PFSK-1 (cell line): Measurements from ENCODE around the gene CELSR1.

ENCODE experiments used
- FOXP2 ChIP-seq: optimal IDR thresholded peaks from 2 replicates; pipeline ENCODE3; 2011; ENCODE audit warnings: borderline replicate concordance, control low read depth, inconsistent platforms; ENCODE audit not compliant: insufficient read depth; ENCODE audit errors: extremely low read length, extremely low read depth
- POLR2AphosphoS5 ChIP-seq: IDR thresholded peaks from 2 replicates; pipeline ENCODE4 v1.6.1; 2012; ENCODE audit warnings: low read depth, mild to moderate bottlenecking, control low read depth, low read length, moderate library complexity
- SIN3A ChIP-seq: IDR thresholded peaks from 2 replicates; pipeline ENCODE4 v1.6.1; 2012; ENCODE audit warnings: mild to moderate bottlenecking, low read length, moderate library complexity, borderline replicate concordance; ENCODE audit not compliant: insufficient read depth
- TAF1 ChIP-seq: IDR thresholded peaks from 2 replicates; pipeline ENCODE4 v1.6.1; 2012; ENCODE audit warnings: low read length, control low read depth, borderline replicate concordance; ENCODE audit not compliant: insufficient read depth
- TF ChIP-seq, protein P1 (sequence below), 2 experiments: IDR thresholded peaks; 2 replicates each; pipeline versions ENCODE4 v1.6.1 to v1.8.0; 2011 to 2012; ENCODE audit warnings: low read depth in 2 of 2, low read length in 2 of 2, control low read depth in 1 of 2, inconsistent platforms in 1 of 2, mild to moderate bottlenecking in 1 of 2, moderate library complexity in 1 of 2; ENCODE audit not compliant: insufficient read depth in 1 of 2

CELSR1 gene

GRCh38 chr22:46563381-46564083 lies 26.1 kb upstream of the CELSR1 start:
- TF ChIP-seq FOXP2 (peak; percentile 77), SIN3A (no peak)

GRCh38 chr22:46561435-46561905 lies 24.1 kb upstream of the CELSR1 start:
- TF ChIP-seq, protein P1, sequence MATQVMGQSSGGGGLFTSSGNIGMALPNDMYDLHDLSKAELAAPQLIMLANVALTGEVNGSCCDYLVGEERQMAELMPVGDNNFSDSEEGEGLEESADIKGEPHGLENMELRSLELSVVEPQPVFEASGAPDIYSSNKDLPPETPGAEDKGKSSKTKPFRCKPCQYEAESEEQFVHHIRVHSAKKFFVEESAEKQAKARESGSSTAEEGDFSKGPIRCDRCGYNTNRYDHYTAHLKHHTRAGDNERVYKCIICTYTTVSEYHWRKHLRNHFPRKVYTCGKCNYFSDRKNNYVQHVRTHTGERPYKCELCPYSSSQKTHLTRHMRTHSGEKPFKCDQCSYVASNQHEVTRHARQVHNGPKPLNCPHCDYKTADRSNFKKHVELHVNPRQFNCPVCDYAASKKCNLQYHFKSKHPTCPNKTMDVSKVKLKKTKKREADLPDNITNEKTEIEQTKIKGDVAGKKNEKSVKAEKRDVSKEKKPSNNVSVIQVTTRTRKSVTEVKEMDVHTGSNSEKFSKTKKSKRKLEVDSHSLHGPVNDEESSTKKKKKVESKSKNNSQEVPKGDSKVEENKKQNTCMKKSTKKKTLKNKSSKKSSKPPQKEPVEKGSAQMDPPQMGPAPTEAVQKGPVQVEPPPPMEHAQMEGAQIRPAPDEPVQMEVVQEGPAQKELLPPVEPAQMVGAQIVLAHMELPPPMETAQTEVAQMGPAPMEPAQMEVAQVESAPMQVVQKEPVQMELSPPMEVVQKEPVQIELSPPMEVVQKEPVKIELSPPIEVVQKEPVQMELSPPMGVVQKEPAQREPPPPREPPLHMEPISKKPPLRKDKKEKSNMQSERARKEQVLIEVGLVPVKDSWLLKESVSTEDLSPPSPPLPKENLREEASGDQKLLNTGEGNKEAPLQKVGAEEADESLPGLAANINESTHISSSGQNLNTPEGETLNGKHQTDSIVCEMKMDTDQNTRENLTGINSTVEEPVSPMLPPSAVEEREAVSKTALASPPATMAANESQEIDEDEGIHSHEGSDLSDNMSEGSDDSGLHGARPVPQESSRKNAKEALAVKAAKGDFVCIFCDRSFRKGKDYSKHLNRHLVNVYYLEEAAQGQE (IDR thresholded peaks at IDR 0.05; ENCODE audit: insufficient read depth in 1 of 2, low read depth in 2 of 2, low read length in 2 of 2): no peak
- TF ChIP-seq TAF1: no peak
- no peak for TF ChIP-seq FOXP2
- TF ChIP-seq SIN3A: no peak

DNA sequence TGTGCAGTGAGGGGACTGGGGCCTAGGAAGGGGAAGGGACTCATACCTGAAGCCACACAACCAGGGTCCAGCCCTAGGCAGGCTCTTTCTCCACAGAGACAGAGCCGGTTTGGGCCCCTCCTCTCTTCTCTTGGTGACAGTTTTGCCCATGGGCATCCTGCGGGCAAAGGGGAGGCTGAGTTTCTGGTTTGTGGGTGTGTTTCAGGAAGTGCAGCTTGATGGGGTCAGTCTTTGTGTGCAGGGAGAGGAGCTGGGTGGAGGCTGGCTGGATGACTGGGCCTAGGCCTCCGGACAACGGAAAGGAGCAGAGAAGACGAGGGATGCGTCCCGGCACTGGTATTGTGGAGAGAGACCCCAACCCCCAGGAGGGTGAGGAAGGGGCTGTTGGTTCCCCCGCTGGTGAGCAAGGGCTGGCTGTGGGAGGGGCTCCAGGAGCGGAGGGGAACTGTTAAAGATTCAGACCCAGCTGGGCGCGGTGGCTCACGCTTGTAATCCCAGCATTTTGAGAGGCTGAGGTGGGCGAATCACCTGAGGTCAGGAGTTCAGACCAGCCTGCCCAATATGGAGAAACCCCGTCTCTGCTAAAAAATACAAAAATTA lies 23.4 kb upstream of the CELSR1 start:
- no peak for TF ChIP-seq SIN3A
- TF ChIP-seq POLR2AphosphoS5: no peak
- TF ChIP-seq FOXP2: no peak
- TF ChIP-seq, protein P1 (IDR thresholded peaks at IDR 0.05; ENCODE audit: insufficient read depth in 1 of 2, low read depth in 2 of 2, low read length in 2 of 2): no peak

- TF ChIP-seq TAF1 (no peak), POLR2AphosphoS5 (no peak), FOXP2 (no peak), SIN3A (no peak)
- TF ChIP-seq, protein P1 (IDR thresholded peaks at IDR 0.05; ENCODE audit: insufficient read depth in 1 of 2, low read depth in 2 of 2, low read length in 2 of 2): no peak
Observed at GRCh38 chr22:46557736-46558480, 20.5 kb upstream of the CELSR1 start.

GRCh38 chr22:46556775-46557174 lies 19.4 kb upstream of the CELSR1 start:
- TF ChIP-seq TAF1 (no peak), POLR2AphosphoS5 (no peak), FOXP2 (no peak), SIN3A (no peak)
- TF ChIP-seq, protein P1 (IDR thresholded peaks at IDR 0.05; ENCODE audit: insufficient read depth in 1 of 2, low read depth in 2 of 2, low read length in 2 of 2): no peak
